Esophagus (tissue), 2 donors: Measurements from ENCODE around the gene HOXD10. TPM values are rescaled to one million over a fixed set of nuclear protein-coding genes. Genes with fewer than 3 reads are reported as not detected.

Source experiments
- H3K27ac ChIP-seq, 2 donors: one replicate each; pipeline ENCODE4 v1.5.1; 2013; ENCODE audit warnings: low read depth in 2 of 2, mild to moderate bottlenecking in 2 of 2, inconsistent platforms in 1 of 2, low read length in 1 of 2, moderate library complexity in 1 of 2
- H3K27me3 ChIP-seq, 2 donors: one replicate each; pipeline ENCODE4 v1.6.1; 2013; ENCODE audit warnings: low read length in 2 of 2, control low read depth in 1 of 2, mild to moderate bottlenecking in 1 of 2; ENCODE audit not compliant: insufficient read depth in 2 of 2, control insufficient read depth in 1 of 2
- H3K36me3 ChIP-seq, 2 donors: one replicate each; pipeline ENCODE4 v1.6.1; 2013; ENCODE audit warnings: low read length in 1 of 2; ENCODE audit not compliant: control insufficient read depth in 2 of 2, insufficient read depth in 2 of 2
- H3K4me1 ChIP-seq, 2 donors: one replicate each; pipeline ENCODE4 v1.6.1; 2013; ENCODE audit warnings: low read length in 1 of 2; ENCODE audit not compliant: control insufficient read depth in 2 of 2, insufficient read depth in 2 of 2
- H3K4me3 ChIP-seq, 2 donors: one replicate each; pipeline ENCODE4 v1.5.1; 2013; ENCODE audit warnings: low read length in 2 of 2, mild to moderate bottlenecking in 2 of 2, low read depth in 1 of 2, moderate library complexity in 1 of 2
- H3K9me3 ChIP-seq, 2 donors: one replicate each; pipeline ENCODE4 v1.6.1; 2013; ENCODE audit warnings: mild to moderate bottlenecking in 2 of 2, low read depth in 1 of 2, low read length in 1 of 2, moderate library complexity in 1 of 2; ENCODE audit not compliant: control insufficient read depth in 2 of 2, insufficient read depth in 1 of 2
- WGBS, 2 donors: extraction: QIAGEN DNeasy Blood & Tissue Kit; methylation state at CpG; one replicate each; pipeline ENCODE4 v1.1.7; 2013; 5-methylcytosine and 5-hydroxymethylcytosine counted together
- polyA plus RNA-seq, 2 donors: library from polyadenylated mRNA; stranded (reverse); fragments of 200-250 nt; gene quantifications; one replicate each; pipeline ENCODE4 v1.2.3, GENCODE V29; 2013
- donor health status: healthy with polysubstance abuse.
- donor health status: Bipolar disorder and iron deficiency.

HOXD10 gene
- under 1 TPM; 0.18 to 0.31 TPM for polyA plus RNA-seq

- Histone ChIP-seq H3K27me3 (peaks cover 19 to 65% of the 10 kb centered on the region in 2 donors), H3K27ac (peak within 1 kb of the TSS in 1 of 2 donors; percentile 5), H3K4me1 (no peaks in the 10 kb centered on the region), H3K4me3 (peak within 1 kb of the TSS in 1 of 2 donors; percentile 23), H3K36me3 (no peaks in the 10 kb centered on the region), H3K9me3 (peaks cover 0 to 14% of the 10 kb centered on the region in 2 donors)
- 12 to 13% methylated on average over 66 of the region's 66 CpGs for WGBS, 2 donors
Measured at GRCh38 chr2:176115883-176116813, at the start of gene HOXD10. TSS of gene HOXD10 (plus strand) at chr2:176116778. CDS start at chr2:176116834, 56 bp downstream.

- H3K4me1 ChIP-seq = peaks cover 10 to 11% of the 10 kb centered on the region in 2 donors
- H3K9me3 ChIP-seq = peaks cover 0 to 3% of the 10 kb centered on the region in 2 donors
- H3K4me3 ChIP-seq = peak overlapping the region in 1 of 2 donors; percentile 26
- peaks cover 18 to 50% of the 10 kb centered on the region in 2 donors for H3K27me3 ChIP-seq
- H3K27ac ChIP-seq = no peak overlapping the region
- 8 to 12% methylated on average over 38 of the region's 38 CpGs for WGBS, 2 donors
- no peaks in the 10 kb centered on the region for H3K36me3 ChIP-seq
Measured at GRCh38 chr2:176067589-176068418, 48.8 kb upstream of the HOXD10 start.

- 10 to 14% methylated on average over 30 of the region's 30 CpGs for WGBS, 2 donors
- Histone ChIP-seq H3K27ac (no peak overlapping the region), H3K27me3 (peaks cover 19 to 55% of the 10 kb centered on the region in 2 donors), H3K9me3 (peaks cover 0 to 3% of the 10 kb centered on the region in 2 donors), H3K4me1 (peaks cover 10 to 11% of the 10 kb centered on the region in 2 donors), H3K36me3 (no peaks in the 10 kb centered on the region), H3K4me3 (no peak overlapping the region)
Measured at GRCh38 chr2:176068419-176068832, 48.2 kb upstream of the HOXD10 start.

GRCh38 chr2:176071330-176072291, 45.0 kb upstream of the HOXD10 start:
- Histone ChIP-seq H3K9me3 (peaks cover 0 to 3% of the 10 kb centered on the region in 2 donors), H3K27ac (no peak overlapping the region), H3K4me1 (peaks cover 10 to 11% of the 10 kb centered on the region in 2 donors), H3K36me3 (no peaks in the 10 kb centered on the region), H3K4me3 (no peak overlapping the region), H3K27me3 (peaks cover 28 to 72% of the 10 kb centered on the region in 2 donors)
- WGBS, 2 donors = 8 to 14% methylated on average over 52 to 58 of the region's 58 CpGs

- peaks cover 5 to 8% of the 10 kb centered on the region in 2 donors for H3K4me1 ChIP-seq
- H3K27me3 ChIP-seq = peaks cover 28 to 72% of the 10 kb centered on the region in 2 donors
- H3K36me3 ChIP-seq = no peaks in the 10 kb centered on the region
- 30 to 40% methylated on average over 5 of the region's 5 CpGs for WGBS, 2 donors
- peaks cover 0 to 3% of the 10 kb centered on the region in 2 donors for H3K9me3 ChIP-seq
- H3K4me3 ChIP-seq = no peak overlapping the region
- no peak overlapping the region for H3K27ac ChIP-seq
Measured at GRCh38 chr2:176072292-176072669, 44.3 kb upstream of the HOXD10 start.

GRCh38 chr2:176072951-176073904, 43.4 kb upstream of the HOXD10 start:
- 6 to 9% methylated on average over 29 of the region's 29 CpGs for WGBS, 2 donors
- Histone ChIP-seq H3K9me3 (peaks cover 0 to 3% of the 10 kb centered on the region in 2 donors), H3K4me1 (peaks cover 0 to 3% of the 10 kb centered on the region in 2 donors), H3K27me3 (peaks cover 28 to 65% of the 10 kb centered on the region in 2 donors), H3K36me3 (no peaks in the 10 kb centered on the region), H3K4me3 (no peak overlapping the region), H3K27ac (no peak overlapping the region)

GRCh38 chr2:176074919-176075425, 41.6 kb upstream of the HOXD10 start:
- H3K27me3 ChIP-seq = peaks cover 21 to 62% of the 10 kb centered on the region in 2 donors
- H3K27ac ChIP-seq = no peak overlapping the region
- no peaks in the 10 kb centered on the region for H3K36me3 ChIP-seq
- no peak overlapping the region for H3K4me3 ChIP-seq
- peaks cover 0 to 4% of the 10 kb centered on the region in 2 donors for H3K4me1 ChIP-seq
- WGBS, 2 donors = 26 to 31% methylated on average over 7 of the region's 7 CpGs
- peaks cover 0 to 3% of the 10 kb centered on the region in 2 donors for H3K9me3 ChIP-seq

- H3K4me3 ChIP-seq = no peak overlapping the region
- H3K27me3 ChIP-seq = peaks cover 18 to 65% of the 10 kb centered on the region in 2 donors
- 7 to 17% methylated on average over 15 of the region's 15 CpGs for WGBS, 2 donors
- peaks cover 2 to 4% of the 10 kb centered on the region in 2 donors for H3K4me1 ChIP-seq
- H3K36me3 ChIP-seq = no peaks in the 10 kb centered on the region
- peaks cover 2 to 5% of the 10 kb centered on the region in 2 donors for H3K9me3 ChIP-seq
- no peak overlapping the region for H3K27ac ChIP-seq
Measured at GRCh38 chr2:176075481-176075880, 41.1 kb upstream of the HOXD10 start.
